Neural progenitor cell (in vitro differentiated cells): ENCODE measurements around the gene IFT25.

Experiments
- EZH2phosphoT487 ChIP-seq: fragments of 200-600 bp; sonication (generic); IDR thresholded peaks from 2 replicates; pipeline ENCODE4 v1.6.1; 2017; ENCODE audit warnings: antibody characterized with exemption
- TF ChIP-seq, protein P1 (sequence below): fragments of 200-600 bp; sonication (generic); IDR thresholded peaks from 2 replicates; pipeline ENCODE4 v1.5.1; 2017; ENCODE audit warnings: antibody characterized with exemption, mild to moderate bottlenecking

- TF ChIP-seq, protein P1, sequence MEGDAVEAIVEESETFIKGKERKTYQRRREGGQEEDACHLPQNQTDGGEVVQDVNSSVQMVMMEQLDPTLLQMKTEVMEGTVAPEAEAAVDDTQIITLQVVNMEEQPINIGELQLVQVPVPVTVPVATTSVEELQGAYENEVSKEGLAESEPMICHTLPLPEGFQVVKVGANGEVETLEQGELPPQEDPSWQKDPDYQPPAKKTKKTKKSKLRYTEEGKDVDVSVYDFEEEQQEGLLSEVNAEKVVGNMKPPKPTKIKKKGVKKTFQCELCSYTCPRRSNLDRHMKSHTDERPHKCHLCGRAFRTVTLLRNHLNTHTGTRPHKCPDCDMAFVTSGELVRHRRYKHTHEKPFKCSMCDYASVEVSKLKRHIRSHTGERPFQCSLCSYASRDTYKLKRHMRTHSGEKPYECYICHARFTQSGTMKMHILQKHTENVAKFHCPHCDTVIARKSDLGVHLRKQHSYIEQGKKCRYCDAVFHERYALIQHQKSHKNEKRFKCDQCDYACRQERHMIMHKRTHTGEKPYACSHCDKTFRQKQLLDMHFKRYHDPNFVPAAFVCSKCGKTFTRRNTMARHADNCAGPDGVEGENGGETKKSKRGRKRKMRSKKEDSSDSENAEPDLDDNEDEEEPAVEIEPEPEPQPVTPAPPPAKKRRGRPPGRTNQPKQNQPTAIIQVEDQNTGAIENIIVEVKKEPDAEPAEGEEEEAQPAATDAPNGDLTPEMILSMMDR, result no peak
- TF ChIP-seq EZH2phosphoT487, result no peak
These were observed 46.3 kb downstream of the IFT25 start for GRCh38 chr1:53899206-53899628.
